Left lobe of liver (tissue), 2 donors: ENCODE results near the gene FAM111B. TPM values are rescaled to one million over a fixed set of nuclear protein-coding genes. Genes with fewer than 3 reads are reported as not detected.
"Not testable (repeated sequence)": the region's sequence is repeated elsewhere in the genome, so short reads cannot be mapped to it uniquely, and the experiment has no call there.

Experiments used
- ATAC-seq: fragments of 200-7000 bp; cut with Tn5 transposase; one replicate; pipeline ENCODE4 v1.9.1; 2020; ENCODE audit warnings: mild to moderate bottlenecking, moderate library complexity
- DNase-seq: peaks from one replicate; pipeline ENCODE4 v3.0.0-alpha.2; 2020; ENCODE audit warnings: low spot score
- total RNA-seq: library from RNA; stranded (reverse); gene quantifications from one replicate; pipeline ENCODE4 v1.2.1, GENCODE V29; 2021
- donor health status: DM: no; HTN: no; CAD: no; lungs with moderate emphysema.
- donor health status: DM: no; HTN: yes; CAD: no.

FAM111B gene
- total RNA-seq, 1 donor from 2014 or later = 0.23 TPM

DNA sequence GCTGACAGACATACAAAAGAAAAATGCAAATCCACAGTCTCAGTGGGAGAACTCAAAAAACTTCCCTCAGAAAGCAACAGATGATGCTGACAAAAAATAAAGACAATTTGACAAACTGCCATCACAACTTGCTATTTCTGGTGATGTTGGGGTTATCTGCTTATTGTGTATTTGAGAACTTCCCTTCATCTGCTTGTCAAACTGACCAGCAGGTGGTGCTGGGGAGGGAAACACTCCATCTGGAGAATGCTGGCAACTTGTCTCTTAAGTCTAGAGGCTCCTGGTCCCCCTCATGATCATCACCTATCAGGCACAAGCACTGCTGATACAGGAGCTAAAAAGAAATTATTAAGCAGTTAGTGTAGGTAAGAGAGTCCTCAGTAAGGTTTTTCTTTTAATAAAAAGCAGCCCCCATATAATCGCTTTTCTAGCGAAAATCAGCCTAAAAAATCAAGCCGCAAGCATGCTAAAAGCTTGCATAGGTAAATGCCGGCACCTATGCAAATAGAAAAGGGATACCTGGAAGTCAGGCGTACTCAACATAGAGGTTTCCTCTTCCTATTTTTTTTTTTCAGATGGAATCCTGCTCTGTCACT is 9.8 kb upstream of the FAM111B start:
- ATAC-seq (peak; percentile 71), DNase-seq (peak; percentile 57)

DNA sequence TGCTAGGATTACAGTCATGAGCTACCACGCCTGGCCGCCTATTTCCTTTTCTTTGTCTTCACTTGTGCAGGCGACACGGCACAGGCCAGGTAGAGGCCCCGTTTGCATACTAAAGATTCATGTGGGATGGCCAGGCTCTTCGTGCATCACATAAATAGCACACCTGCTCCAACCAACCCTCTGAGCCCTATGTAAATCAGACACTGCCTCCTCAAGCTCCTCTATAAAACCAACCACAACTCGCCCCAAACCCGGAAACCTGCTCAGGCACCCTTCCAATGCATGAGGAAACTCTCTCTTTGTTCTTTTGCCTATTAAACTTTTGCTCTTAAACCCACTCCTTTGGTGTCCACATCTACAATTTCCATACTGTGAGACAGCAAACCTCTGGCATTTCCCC is 9.1 kb upstream of the FAM111B start:
- not testable (repeated sequence) for ATAC-seq, DNase-seq

DNA sequence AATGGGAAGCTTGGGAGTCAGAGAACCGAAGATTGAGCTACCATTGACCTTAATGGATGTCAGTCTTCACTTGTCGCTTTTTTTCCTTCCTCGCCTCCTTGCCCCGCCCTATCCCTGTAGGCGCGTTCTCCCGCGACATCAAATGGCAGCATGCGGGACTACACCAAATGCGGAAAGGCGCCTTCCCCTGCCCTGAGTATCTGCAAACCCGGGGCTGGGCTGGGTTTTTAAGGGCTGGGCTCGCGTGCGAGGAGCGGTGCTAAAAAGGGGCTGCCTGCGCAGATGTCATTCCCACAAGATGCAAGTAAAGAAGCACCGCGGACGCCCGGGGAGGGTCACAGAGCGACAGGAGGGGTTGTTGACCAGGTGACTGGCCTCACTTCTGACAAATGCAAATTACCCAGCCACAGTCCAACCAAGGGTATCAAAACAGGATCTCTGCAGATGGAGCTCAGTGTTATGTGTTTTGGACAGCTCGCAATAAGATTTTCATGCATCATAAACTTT is 4.7 kb upstream of the FAM111B start:
- ATAC-seq (peak; percentile 47), DNase-seq (no peak)

DNA sequence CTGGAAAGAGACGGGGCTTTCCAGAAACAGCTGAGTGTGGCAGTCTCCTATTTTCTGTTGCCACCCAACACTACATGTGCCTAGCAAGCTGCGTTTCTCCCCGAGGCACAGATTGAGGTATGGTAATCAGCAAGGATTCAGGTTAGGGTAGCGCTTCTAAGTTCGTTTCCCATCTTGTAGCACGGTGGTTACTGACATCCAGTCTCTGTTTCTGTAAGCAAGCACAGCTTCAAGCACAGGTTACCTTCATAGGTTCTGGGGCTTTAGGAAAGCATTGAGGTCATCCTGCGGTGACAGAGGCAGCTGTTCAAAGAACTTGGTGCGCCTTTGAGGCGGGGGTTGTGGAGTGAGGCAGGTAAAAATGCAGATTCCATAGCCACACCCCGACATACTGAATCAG is 684 bp downstream of the FAM111B start:
- ATAC-seq, DNase-seq: not testable (repeated sequence)

DNA sequence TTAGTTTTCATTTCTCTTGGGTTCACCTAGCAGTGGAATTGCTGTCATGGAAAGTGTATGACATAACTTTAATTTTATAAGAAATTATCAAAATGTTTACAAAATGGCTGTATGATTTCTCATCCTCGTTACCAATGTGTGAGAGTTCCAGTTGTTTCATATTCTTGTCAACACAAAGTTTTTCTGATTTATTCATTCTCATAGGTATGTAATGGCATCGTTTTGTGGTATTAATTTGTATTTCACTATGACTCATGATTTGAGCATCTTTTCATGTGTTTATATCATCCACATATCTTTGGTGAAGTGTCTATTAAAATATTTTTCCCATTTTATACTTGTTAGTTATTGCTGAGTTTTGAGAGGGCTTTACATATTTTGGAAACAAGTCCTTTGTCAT is 5.5 kb downstream of the FAM111B start:
- ATAC-seq = no peak

DNA sequence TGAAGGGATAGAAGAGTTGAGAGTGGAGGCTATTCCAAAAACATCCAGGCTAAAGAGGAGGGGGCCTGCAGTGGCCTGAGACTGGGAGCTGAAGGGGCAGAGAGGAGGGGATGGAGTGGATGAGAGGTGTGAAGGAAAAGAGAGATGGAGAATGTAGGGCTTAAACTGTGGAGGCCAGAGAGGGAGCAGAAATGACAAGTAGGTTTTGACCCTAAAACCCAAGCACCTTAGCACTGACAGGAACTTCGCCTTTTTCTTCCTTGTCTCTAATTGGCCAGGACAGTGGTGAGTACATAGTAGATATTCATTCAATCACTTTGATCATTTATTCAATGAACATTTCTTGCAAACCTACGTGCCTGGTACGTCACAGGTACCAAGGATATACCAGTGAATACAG is 7.3 kb downstream of the FAM111B start:
- no peak for DNase-seq
- no peak for ATAC-seq

More for the DNA sequence above, 5.5 kb downstream of the FAM111B start:
- DNase-seq = no peak

DNA sequence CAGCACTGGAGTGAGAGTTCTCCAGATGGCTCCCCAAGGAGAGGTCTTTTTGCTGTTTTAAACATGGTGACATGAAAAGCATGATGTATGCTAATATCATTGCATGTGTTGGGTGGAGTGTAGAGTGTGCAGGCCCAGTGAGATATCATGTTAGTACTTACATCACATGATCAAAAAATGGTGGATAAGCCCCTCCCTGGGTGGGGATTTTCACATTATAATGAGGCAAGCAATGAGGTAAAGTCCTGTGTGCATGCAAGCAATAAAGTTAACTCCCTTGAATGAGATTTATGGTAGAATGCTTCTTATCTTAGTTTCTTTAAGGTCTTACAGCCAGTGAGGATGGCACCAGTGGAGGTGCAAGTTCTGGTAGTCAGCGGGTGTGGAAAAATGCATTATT is 8.5 kb downstream of the FAM111B start:
- DNase-seq = no peak
- ATAC-seq = no peak

DNA sequence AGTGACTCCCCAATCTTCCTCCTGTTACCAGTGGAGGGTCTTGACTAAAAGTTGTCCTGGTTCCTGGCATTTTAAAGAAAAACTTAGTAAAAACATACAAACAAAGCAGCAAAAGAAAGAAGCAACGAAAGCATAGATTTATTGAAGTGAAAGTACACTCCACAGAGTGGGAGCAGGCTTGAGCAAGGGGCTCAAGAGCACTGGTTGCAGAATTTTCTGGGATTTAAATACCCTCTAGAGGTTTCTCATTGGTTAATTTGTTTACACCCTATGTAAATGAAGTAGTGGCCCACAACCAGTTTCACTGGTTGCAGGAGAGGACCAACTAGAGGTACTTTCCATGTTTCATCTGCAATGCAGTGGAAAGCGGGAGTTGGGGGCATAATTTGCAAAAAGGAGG is 10.7 kb downstream of the FAM111B start:
- ATAC-seq = no peak

DNA sequence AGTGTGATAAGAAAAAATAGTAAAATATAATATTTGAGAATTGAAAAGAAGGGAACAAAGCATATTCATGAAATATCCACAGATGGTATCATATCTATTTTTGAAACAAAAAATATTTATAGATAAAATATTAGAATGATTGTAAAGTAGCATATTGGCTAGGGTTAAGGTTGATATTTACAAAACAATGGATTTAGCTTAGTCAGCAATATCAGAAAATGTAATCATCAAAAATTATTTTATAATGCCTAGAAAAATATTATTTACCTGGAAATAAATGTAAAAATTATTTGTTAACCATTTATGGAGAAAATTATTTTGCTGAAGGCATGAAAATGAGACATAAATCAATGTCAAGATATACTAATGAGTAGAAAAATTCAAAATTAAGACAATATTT is 12.8 kb downstream of the FAM111B start:
- no peak for ATAC-seq
- DNase-seq = no peak

More for the DNA sequence above, 10.7 kb downstream of the FAM111B start:
- no peak for DNase-seq

DNA sequence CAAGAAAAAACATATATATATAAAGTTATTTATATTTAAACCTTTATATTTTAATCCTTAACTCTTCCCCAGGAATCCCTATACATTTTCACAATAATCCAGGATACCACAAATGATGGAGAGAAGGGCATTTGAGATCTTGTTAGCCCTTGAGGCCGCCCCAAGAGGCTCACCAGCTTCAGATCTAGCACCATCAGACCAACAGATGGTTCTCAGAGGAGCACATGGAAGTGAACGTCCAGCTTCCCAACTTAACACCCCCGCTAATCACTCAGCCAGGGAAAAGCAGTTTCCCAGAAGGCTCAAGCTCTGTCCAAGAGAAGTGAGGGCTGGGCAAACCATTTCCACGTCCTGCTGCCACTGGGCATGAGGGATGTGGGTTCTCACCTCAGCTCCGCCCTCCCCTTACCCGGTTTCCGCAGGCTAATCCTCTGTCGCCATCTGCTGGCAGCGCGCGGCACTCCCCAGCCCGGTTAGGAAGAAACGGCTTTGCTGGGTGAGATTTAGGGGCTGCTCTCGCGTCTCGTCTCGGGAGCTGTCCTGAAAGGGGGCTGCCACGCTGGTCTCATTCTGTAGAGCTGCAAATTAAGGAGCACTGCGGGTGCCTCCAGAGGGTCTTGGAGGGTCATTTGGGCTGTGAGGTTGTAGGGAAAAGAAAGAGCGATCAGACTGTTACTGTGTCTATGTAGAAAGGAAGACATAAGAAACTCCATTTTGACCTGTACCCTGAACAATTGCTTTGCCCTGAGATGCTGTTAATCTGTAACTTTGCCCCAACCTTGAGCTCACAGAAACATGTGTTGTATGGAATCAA is 28.8 kb downstream of the FAM111B start:
- peak; percentile 74 for DNase-seq
- peak; percentile 100 for ATAC-seq

DNA sequence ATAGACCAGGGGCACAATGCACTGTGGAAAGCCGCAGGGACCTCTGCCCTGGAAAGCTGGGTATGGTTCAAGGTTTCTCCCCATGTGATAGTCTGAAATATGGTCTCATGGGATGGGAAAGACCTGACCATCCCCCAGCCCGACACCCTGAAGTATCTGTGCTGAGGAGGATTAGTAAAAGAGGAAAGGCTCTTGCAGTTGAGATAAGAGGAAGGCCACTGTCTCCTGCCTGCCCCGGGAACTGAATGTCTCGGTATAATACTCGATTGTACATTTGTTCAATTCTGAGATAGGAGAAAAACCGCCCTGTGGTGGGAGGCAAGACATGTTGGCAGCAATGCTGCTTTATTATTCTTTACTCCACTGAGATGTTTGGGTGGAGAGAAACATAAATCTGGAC is 29.5 kb downstream of the FAM111B start:
- not testable (repeated sequence) for ATAC-seq

DNA sequence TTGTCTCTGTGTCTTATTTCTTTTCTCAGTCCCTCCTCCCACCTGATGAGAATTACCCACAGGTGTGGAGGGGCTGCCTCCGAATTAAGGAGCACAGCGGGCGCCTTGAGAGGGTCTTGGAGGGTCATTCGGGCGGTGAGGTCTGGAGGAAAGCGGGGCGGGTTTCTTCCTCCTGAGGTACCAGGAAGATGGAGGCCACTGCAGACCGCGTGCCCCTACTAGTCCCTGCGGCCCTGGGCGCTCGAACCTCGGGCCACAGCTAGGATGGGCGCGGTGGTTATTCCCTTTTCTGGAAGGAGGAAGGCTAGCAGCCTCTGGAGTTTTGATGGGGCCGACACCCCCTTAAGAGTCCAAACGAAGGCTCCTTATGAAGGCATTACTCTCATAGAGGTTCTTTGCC is 30.2 kb downstream of the FAM111B start:
- no peak for ATAC-seq
- DNase-seq = no peak

More for the DNA sequence above, 29.5 kb downstream of the FAM111B start:
- not testable (repeated sequence) for DNase-seq

DNA sequence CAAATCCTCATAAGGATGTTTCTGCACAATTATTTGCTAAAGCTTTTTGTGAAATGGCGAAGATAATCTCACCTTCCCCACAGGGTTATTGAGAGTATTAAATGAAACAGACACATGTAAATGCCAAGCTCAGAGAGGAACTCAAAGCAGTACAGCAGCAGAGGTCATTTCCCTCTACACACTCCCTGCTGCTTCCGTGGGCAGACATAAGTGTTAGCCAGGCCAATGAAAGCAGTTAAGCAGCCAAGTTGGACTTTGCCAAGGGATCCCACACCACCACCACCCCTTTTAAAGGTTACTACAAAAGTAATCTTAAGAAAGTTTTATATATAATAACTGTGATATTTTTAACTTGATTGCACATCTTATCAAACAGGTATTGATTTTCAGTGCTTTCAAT is 31.6 kb downstream of the FAM111B start:
- DNase-seq = no peak
- ATAC-seq = no peak

DNA sequence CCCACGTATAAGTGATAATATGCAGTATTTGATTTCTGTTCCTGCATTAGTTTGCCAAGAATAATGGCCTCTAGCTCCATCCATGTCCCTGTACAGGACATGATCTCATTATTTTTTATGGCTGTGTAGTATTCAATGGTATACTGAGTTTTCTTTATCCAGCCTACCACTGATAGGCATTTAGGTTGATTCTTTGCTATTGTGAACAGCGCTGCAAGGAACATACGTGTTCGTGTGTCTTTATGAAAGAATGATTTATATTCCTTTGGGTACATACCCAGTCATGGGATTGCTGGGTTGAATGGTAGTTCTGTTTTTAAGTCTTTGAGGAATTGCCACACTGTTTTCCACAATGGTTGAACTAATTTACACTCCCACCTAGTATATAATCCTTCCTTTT is 34.2 kb downstream of the FAM111B start:
- DNase-seq (no peak), ATAC-seq (no peak)

DNA sequence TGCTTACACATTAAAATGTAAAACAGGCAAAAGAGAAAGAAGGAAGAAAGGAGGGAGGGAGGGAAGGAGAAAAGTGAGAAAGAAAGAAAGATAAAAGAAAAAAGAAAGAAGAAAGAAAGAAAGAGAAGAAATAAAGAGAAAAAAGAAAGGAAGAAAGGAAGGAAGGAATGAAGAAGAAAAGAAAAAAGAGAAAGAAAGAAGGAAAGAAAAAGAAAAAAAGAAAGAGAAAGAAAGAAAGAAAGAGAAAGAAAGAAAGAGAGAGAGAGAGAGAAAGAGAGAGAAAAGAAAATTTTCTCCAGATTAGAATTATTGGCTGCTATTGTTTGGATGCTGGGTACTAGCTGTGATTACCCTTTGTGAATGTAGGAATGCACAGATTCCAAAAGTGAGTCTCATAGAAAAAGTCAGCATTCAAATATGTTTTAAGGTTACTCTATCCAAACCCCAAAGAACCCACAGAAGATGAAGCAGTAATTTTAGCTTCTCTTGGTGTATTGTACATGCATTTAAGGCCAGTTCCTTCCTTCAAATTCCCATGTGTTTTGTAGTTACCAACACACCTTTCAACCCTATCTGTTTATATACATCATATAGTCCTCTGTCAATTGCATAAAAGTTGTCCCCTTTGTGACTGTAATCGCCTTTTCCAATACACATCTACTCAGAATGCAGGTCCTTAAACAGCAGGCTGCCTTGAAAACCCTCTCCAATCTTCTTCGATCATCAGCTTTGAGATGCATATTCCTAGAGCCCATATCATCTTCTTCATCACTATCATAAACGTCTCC is 34.8 kb downstream of the FAM111B start:
- DNase-seq (no peak), ATAC-seq (no peak)

DNA sequence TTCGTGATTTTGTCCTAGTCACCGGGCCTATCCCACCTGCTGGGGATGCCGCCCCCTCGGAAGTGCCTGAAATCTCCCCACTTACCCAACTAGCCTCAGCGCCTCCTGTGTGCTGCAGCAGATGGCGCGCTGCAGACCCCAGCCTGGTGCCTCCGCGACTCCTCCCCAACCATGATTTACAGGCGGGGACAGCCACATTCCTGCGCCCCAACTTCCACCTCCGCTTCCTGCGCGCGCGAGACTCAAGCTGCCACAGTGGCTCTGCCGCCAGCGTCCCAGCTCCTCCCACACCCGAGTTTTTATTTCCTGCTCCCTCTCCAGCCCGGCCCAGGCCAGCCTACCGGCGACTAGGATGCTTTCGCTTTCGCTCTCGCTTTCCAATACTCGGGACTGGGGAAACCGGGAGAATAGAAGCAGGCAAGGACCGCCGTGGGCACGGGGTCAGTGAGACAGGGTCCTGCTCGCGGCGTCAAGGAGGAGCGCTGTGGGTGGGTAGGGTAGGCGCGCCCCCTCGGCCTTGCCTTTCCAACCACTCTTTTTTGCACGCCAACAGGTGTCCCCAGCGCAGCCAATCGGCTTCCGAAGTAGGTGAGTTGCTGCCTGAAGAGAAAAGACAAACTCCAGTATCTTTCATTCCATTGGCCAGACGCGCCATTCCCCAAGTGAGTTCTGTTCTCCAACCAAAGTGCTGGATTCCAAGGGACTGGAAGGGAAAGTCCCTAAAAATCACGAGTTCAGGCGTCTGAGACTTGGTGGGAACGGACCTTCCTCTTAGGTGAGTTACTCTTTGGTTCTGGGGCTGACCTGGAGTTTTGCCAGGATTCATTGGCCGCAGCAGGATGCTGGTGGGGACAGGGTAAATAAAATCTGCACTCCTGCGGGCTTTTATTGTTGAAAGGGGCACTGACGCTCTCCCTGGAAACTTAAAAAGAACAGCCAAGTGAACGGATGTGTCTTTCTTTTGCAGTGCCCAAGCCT is 35.8 kb downstream of the FAM111B start, which contains the start of gene FAM111A:
Gene FAM111A (plus strand): TSS at position 327 of the 978 bp plus-strand sequence. CDS start 6,017 bp downstream, outside the sequence.
- ATAC-seq = peak; percentile 93
- peak; percentile 91 for DNase-seq

DNA sequence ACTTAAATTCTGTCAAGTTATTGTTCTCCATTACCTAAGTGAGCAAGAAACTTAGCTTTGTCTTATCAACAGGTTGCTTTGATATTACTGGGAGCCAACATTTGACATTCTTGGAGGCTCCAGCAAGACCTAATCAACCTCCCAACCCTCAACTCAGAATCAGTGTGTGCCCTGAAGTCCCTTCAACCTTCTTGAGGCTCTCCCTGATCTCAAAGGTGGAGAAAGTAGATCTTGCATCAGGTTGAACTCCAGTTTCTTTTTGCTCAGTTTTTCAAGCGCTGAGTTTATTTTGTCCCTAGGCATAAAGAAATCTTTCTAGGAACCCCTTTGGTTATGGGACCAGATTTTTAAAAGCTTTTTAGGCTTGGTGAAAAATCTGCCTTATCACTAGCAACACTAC is 37.1 kb downstream of the FAM111B start:
- no peak for ATAC-seq

DNA sequence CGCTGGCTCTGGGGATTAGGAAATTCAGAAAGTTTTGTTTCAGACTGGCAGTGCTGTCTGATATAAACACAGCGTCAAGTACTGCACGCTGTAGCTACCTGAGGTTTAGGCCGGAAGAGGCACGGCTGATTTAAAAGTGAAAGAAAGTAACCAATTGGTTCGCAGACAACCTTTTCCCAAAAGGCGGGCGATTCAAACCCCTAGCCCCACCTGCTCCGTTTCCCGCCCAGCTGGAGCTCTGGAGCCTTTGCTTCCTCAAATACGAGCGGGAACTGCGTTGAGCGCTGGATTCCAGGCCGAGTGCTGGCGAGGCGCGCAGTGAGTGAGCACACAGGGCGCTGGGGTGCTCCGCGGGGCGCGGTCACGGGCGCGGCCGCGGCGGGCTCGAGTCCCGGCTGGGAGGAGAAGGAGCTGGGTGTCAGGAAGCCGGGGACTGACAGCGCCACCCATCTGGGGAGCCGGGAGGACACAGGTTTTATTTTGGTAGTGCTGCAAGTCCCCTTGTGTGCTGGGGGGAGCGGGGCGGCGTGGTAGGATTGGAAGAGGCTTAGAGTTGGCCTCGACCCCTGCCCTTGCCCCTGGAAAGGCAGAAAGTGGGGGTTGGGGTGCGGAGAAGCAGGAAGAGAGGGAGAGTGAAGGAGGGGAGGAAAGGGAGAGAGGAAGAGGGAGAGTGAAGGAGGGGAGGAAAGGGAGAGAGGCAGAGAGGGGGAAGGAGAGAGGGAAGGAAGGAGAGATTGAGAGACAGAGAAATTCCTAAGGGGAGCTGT is 37.7 kb downstream of the FAM111B start:
- DNase-seq (peak; percentile 74), ATAC-seq (peak; percentile 73)

More for the DNA sequence above, 37.1 kb downstream of the FAM111B start:
- DNase-seq = no peak

DNA sequence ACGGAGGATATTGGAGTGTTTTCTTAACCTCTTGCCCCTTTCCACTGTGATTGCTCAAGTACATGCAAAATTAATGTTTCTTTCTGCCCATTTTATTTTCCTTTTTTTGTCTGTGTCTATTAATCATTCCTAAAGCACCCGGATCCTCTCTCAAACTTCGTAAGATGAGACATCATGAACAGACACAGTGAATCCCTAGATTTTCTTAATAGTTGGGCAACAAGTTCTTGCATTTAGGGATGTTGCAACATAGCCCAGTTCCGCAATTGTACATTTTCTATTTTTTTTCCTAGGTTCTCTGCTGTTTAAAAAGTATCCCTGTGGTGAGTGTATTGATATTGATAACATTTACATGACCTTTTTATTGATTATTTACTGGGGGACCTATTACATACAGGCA is 38.5 kb downstream of the FAM111B start:
- no peak for ATAC-seq
- no peak for DNase-seq
